Measurements from ENCODE around the gene GCH1.

Gene GCH1

GRCh38 chr14:54845641-54846040 is 57.0 kb downstream of the GCH1 start:
- TF ChIP-seq CTCF (IDR thresholded peaks at IDR 0.05; ENCODE audit: insufficient read depth, low read length, missing control alignments): no peak
- CTCF ChIA-PET: interaction anchor here (2.7 kb wide), 1 partner anchor 48 kb away, joined by 5 read pairs; no protein-coding TSS in a partner anchor
- DNase-seq (ENCODE audit: low read depth, low spot score): no peak
- no peak overlapping the region for H3K4me3 ChIP-seq (ENCODE audit: low read depth, low read length)
- POLR2A ChIA-PET: interaction anchor here (0.5 kb wide), 1 partner anchor 132 kb away, joined by 3 read pairs; no protein-coding TSS in a partner anchor

- no peak for DNase-seq (ENCODE audit: low read depth, low spot score)
- TF ChIP-seq CTCF (IDR thresholded peaks at IDR 0.05; ENCODE audit: insufficient read depth, low read length, missing control alignments): no peak
- ChIA-PET POLR2A (no interaction called here), CTCF (interaction anchor here (2.7 kb wide), 1 partner anchor 49 kb away, joined by 5 read pairs; no protein-coding TSS in a partner anchor)
- H3K4me3 ChIP-seq (ENCODE audit: low read depth, low read length): no peak overlapping the region
Measured at GRCh38 chr14:54844479-54844878, 58.1 kb downstream of the GCH1 start.

GRCh38 chr14:54840798-54841197 is 61.8 kb downstream of the GCH1 start:
- ChIA-PET POLR2A (no interaction called here), CTCF (interaction anchor here (1.1 kb wide), 2 partner anchors 14 to 66 kb away, joined by 3 read pairs; no protein-coding TSS in a partner anchor)
- DNase-seq (ENCODE audit: low read depth, low spot score): no peak
- no peak for TF ChIP-seq CTCF (IDR thresholded peaks at IDR 0.05; ENCODE audit: insufficient read depth, low read length, missing control alignments)
- H3K4me3 ChIP-seq (ENCODE audit: low read depth, low read length): no peak overlapping the region

- no peak overlapping the region for H3K4me3 ChIP-seq (ENCODE audit: low read depth, low read length)
- CTCF ChIA-PET: interaction anchor here (0.7 to 1.1 kb wide), 3 partner anchors 14 to 65 kb away, joined by 3 read pairs; no protein-coding TSS in a partner anchor
- no peak for TF ChIP-seq CTCF (IDR thresholded peaks at IDR 0.05; ENCODE audit: insufficient read depth, low read length, missing control alignments)
- POLR2A ChIA-PET: no interaction called here
- DNase-seq (ENCODE audit: low read depth, low spot score): no peak
Measured at GRCh38 chr14:54840336-54840735, 62.3 kb downstream of the GCH1 start.

GRCh38 chr14:54839701-54840119 is 62.9 kb downstream of the GCH1 start:
- ChIA-PET CTCF (interaction anchor here (0.7 kb wide), 1 partner anchor 31 kb away, joined by 3 read pairs; no protein-coding TSS in a partner anchor), POLR2A (no interaction called here)
- no peak for TF ChIP-seq CTCF (IDR thresholded peaks at IDR 0.05; ENCODE audit: insufficient read depth, low read length, missing control alignments)
- no peak overlapping the region for H3K4me3 ChIP-seq (ENCODE audit: low read depth, low read length)
- no peak for DNase-seq (ENCODE audit: low read depth, low spot score)

GRCh38 chr14:54838931-54839512 is 63.6 kb downstream of the GCH1 start:
- TF ChIP-seq CTCF (IDR thresholded peaks at IDR 0.05; ENCODE audit: insufficient read depth, low read length, missing control alignments): no peak
- ChIA-PET POLR2A (no interaction called here), CTCF (no interaction called here)
- H3K4me3 ChIP-seq (ENCODE audit: low read depth, low read length): no peak overlapping the region
- no peak for DNase-seq (ENCODE audit: low read depth, low spot score)

Measured in AG04449 (cell line).